GM12875 (cell line): ENCODE data around the gene ARMH1.

Experiments
- H3K4me3 ChIP-seq: one replicate; pipeline ENCODE4 v1.5.1; 2011; ENCODE audit warnings: low read depth, low read length, control low read depth
- TF ChIP-seq, protein P1 (sequence below): IDR thresholded peaks from 2 replicates; pipeline ENCODE4 v1.5.1; 2011; ENCODE audit warnings: low read depth, mild to moderate bottlenecking, control low read depth, inconsistent platforms, low read length, moderate library complexity, borderline replicate concordance; ENCODE audit not compliant: insufficient read depth

ARMH1 gene

GRCh38 chr1:44678626-44679025 lies 4.1 kb downstream of the ARMH1 start:
- TF ChIP-seq, protein P1, sequence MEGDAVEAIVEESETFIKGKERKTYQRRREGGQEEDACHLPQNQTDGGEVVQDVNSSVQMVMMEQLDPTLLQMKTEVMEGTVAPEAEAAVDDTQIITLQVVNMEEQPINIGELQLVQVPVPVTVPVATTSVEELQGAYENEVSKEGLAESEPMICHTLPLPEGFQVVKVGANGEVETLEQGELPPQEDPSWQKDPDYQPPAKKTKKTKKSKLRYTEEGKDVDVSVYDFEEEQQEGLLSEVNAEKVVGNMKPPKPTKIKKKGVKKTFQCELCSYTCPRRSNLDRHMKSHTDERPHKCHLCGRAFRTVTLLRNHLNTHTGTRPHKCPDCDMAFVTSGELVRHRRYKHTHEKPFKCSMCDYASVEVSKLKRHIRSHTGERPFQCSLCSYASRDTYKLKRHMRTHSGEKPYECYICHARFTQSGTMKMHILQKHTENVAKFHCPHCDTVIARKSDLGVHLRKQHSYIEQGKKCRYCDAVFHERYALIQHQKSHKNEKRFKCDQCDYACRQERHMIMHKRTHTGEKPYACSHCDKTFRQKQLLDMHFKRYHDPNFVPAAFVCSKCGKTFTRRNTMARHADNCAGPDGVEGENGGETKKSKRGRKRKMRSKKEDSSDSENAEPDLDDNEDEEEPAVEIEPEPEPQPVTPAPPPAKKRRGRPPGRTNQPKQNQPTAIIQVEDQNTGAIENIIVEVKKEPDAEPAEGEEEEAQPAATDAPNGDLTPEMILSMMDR, result no peak
- no peak overlapping the region for H3K4me3 ChIP-seq

DNA sequence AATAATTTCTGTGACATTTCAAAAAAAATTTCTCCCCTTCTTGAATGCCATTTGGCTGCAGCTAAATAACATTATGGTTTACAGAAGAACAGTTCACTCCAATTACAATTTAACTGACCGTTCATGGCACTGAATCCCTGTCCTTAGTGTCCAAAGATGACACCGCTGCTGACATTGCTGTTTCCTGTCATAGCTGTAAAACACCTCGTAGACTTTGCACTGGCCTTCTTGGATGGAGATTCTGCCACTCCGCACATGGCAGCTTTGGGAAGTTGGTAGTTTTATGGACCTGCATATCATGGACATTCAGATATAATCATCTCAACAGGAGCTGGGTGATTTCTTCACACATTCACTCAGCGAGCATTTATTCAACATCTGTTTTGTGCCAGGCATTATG lies 5.0 kb downstream of the ARMH1 start:
- TF ChIP-seq, protein P1, result no peak
- no peak overlapping the region for H3K4me3 ChIP-seq

DNA sequence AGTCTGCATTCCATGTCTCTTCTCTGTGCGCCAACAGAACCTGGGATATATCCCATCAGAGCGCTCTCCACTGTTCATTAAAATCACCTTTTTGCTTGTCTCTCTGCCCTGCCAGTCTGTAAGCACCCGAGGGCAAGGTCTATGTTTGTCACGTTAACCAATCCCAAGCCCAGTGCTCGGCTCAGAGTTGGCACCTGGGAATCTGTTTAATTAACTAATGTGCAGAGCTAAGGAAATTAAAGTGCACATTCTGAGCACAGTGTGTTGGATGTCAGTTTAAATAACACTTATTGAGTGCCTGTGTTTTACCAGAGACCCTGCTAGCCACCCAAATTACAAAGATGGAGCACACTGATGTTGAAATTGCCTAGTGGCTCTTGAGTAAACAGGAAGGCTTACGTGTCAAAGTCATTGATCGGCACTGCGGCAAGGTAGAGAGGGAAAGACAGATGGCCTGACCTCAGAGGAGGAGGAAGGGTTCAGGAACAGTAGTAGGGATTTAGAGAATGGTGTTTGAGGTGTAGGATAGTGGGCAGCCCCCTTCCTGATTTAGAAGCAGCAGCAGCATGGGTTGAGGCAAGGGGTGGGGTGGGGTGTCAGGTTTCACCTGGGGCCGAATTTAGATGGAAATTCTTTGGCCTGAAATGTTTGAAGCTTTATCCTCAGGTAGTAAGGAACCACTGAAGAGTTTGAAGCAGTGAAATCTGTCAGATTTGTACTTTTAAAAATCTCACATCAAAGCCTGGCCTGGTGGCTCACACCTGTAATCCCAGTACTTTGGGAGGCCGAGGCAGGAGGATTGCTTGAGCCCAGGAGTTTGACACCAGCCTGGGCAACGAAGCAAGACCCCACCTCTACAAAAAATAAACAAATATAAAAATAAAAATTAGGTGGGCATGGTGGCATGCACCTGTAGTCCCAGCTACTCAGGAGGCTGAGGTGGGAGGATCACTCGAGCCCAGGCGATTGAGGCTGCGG lies 7.7 kb downstream of the ARMH1 start:
- H3K4me3 ChIP-seq, result no peak overlapping the region
- TF ChIP-seq, protein P1, result no peak

DNA sequence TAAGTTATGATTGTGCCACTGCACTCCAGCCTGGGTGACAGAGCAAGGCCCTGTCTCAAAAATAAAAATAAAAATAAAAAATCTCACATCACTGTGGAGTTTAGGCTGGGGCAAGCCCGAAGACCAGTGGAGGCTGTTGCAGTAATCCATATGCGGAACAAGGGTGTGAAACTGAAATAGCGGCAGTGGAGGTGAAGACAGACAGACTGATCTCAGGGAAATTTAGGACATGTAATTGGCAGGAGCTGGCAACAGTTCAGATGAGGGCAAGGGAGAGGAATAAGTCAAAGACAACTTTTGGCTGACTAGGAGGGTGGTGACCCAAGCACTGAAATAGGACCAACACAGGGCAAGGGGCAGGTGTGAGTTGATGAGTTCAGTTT lies 8.4 kb downstream of the ARMH1 start:
- TF ChIP-seq, protein P1, result no peak
- no peak overlapping the region for H3K4me3 ChIP-seq

GRCh38 chr1:44684525-44684924 lies 10.0 kb downstream of the ARMH1 start:
- TF ChIP-seq, protein P1, result no peak
- H3K4me3 ChIP-seq, result no peak overlapping the region

GRCh38 chr1:44685218-44685617 lies 10.7 kb downstream of the ARMH1 start:
- TF ChIP-seq, protein P1, result no peak
- H3K4me3 ChIP-seq, result no peak overlapping the region

DNA sequence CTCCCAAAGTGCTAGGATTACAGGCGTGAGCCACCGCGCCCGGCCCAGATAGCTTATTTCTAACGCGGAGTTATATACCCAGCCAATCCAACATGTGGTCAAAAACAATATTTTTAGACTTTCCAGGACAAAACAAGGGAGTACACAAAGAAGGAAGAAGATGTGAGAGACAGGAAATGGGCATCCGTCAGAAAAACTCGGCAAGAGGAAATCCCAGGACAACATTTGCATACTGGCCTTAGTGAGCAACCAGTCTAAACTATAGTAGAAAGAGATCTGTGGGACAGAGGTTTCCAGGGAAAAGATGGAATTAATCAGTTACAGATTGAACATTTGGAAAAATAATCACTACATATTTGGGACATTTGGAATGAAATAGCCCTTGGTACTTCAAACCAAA lies 11.4 kb downstream of the ARMH1 start:
- H3K4me3 ChIP-seq, result no peak overlapping the region
- TF ChIP-seq, protein P1, result no peak
